ELF-1 (cell line): ENCODE measurements around the gene TMEM131.

ENCODE experiments used
- DNase-seq: peaks from one replicate; pipeline ENCODE4 v3.0.0-alpha.2; 2016; ENCODE audit warnings: low read depth, low spot score

Gene TMEM131

DNA sequence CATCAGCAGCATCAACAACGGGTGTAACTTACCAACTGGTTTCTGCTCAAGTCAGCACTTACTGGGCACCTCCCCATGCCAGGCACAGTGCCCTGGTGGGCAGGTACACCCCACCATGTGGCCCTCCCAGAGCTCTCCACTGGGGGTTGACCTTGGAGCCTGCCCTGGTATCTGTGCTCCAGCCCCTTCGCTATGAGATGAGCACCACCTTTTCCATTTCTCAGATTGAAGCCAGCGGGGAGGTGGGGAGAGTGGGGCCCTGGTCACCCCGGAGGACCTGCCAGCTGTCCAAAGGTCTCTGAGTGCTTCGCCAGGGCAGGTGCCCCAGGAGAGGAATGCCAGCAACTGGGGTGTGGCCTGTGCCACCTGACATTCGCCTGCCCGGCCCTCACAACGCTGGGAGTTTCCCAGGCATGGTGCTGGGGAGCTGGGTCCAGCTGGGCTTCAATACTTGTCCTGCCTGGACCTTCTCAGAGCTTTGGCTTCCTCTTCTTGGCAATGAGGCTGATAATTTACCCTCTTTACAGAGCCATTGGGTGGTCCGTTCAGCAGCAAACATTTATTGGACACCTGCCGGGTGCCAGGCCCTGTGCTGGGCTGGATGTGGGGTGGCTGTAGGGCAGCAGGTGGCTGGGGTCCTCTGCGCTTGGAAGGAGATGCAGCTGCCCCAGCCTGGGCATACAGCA lies 288.2 kb downstream of the TMEM131 start:
- DNase-seq, result no peak

DNA sequence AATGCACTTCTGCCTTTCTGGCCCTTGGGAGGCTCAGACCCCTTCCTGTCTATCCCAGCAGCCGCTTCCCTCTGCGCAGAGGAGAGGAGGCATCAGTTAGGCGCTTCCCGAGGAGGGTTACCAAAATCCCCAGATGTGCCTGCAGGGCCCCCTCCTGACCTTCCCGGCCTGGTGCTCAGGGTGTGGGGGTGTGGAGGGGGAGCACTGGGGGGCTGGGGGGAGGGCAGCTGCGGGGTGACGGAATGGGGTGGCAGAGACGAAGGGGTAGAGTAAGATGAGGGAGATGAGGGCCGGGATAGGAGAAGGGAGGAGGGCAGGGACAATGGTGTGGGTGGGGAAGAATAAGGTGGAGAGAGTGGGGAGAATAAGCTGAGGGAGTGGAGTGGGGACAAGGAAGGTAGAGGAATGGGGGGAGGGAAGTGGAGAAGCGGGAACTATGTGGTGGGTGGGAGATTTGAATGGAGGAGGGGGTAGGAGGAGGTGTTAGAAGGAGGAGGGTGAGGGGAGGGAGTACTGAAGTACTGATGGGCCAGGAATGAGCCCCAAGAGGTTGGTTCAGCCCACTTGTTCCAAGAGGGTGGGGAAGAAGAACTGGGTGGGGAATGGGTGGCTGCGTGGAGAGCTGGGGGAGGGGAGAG lies 288.9 kb downstream of the TMEM131 start:
- no peak for DNase-seq
